ENCODE measurements around the gene CDKAL1.

DNA sequence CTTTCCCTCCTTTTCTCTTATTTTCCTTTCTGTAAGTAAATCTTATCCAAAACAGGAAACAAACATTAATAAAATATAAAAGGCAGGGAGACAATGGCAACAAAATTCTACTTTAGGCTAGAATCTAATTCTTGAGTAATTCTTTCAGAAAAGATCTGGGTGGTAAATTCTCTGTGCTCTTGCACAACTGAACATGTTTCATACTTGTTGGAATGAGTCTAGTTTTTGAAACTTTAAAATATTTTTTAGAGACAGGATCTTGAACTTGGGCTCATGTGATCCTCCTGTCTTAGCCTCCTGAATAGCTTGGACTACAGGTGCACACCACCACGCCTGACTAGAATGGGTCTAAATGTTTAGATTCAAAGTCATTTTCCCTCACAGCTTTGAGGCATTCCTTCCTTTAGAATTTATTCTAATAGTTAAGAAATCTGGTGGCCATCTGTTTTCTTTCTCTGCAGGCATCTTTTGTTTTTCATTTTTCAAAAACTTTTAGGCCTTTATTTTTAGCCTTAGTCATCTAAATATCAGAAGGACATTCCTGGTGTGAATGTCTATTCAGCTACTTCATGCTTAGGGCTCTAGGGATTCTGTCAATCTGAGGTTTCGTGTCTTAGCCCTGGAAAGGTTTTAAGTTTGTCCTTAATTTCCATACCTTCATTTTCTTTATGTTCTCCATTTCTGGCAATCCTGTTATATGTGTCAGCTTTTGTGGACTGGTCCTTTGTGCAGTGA lies 76.5 kb downstream of the CDKAL1 start:
- TF ChIP-seq, protein P1, sequence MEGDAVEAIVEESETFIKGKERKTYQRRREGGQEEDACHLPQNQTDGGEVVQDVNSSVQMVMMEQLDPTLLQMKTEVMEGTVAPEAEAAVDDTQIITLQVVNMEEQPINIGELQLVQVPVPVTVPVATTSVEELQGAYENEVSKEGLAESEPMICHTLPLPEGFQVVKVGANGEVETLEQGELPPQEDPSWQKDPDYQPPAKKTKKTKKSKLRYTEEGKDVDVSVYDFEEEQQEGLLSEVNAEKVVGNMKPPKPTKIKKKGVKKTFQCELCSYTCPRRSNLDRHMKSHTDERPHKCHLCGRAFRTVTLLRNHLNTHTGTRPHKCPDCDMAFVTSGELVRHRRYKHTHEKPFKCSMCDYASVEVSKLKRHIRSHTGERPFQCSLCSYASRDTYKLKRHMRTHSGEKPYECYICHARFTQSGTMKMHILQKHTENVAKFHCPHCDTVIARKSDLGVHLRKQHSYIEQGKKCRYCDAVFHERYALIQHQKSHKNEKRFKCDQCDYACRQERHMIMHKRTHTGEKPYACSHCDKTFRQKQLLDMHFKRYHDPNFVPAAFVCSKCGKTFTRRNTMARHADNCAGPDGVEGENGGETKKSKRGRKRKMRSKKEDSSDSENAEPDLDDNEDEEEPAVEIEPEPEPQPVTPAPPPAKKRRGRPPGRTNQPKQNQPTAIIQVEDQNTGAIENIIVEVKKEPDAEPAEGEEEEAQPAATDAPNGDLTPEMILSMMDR (IDR thresholded peaks at IDR 0.05; ENCODE audit: poor library complexity), result no peak
- TF ChIP-seq EZH2phosphoT487 (IDR thresholded peaks at IDR 0.05; ENCODE audit: low read depth, severe bottlenecking, unreplicated experiment) (no peak), EZH2 (IDR thresholded peaks at IDR 0.05; ENCODE audit: borderline replicate concordance) (no peak)

All from hepatocyte (in vitro differentiated cells).